Panc1 (cell line): ENCODE data around the gene PECR. TPM values are rescaled to one million over a fixed set of nuclear protein-coding genes. Genes with fewer than 3 reads are reported as not detected.

Source experiments
- ATAC-seq: fragments of 200-7000 bp; cut with Tn5 transposase; 2 replicates; pipeline ENCODE4 v1.9.1; 2020; ENCODE audit warnings: mild to moderate bottlenecking, moderate library complexity
- BruUV-seq: library from RNA; stranded (reverse); fragments of 400-500 nt; replicated peaks from 2 replicates; lab custom pipeline; 2021; lab: Mats Ljungman, UMichigan
- CTCF ChIA-PET: fragments of 300-600 bp; sonication (Branson Sonifier 250); formaldehyde crosslinking; loops from one replicate; lab custom pipeline; 2022; ENCODE audit warnings: antibody characterized with exemption; lab: Charles Lee
- POLR2A ChIA-PET: fragments of 300-600 bp; sonication (Branson Sonifier 250); formaldehyde crosslinking; loops from one replicate; lab custom pipeline; 2022; ENCODE audit warnings: antibody characterized with exemption; lab: Charles Lee
- DNase-seq: peaks from one replicate; pipeline ENCODE4 v3.0.0-alpha.2; 2010; ENCODE audit warnings: low read depth, low spot score
- H3K27ac ChIP-seq: 2 replicates; pipeline ENCODE4 v1.5.1; 2011; ENCODE audit warnings: mild to moderate bottlenecking, low read length, inconsistent platforms
- H3K27me3 ChIP-seq: fragments of 200-500 bp; sonication (Bioruptor generic); 2 replicates; pipeline ENCODE4 v1.6.0; 2014; ENCODE audit warnings: low read length, inconsistent platforms; ENCODE audit not compliant: control insufficient read depth, insufficient read depth
- H3K36me3 ChIP-seq: fragments of 200-500 bp; sonication (Bioruptor generic); 2 replicates; pipeline ENCODE4 v1.5.1; 2014; ENCODE audit warnings: inconsistent platforms, mild to moderate bottlenecking, low read length, moderate library complexity; ENCODE audit not compliant: control insufficient read depth, insufficient read depth
- H3K4me1 ChIP-seq: 2 replicates; pipeline ENCODE4 v1.5.1; 2011; ENCODE audit warnings: inconsistent platforms, mild to moderate bottlenecking, low read length, moderate library complexity; ENCODE audit not compliant: control insufficient read depth, insufficient read depth
- H3K4me3 ChIP-seq, 2 experiments: 2 replicates each; pipeline ENCODE4 v1.5.1; 2011 to 2012; ENCODE audit warnings: low read depth in 2 of 2, low read length in 2 of 2, mild to moderate bottlenecking in 2 of 2, inconsistent platforms in 1 of 2, moderate library complexity in 1 of 2
- H3K9me3 ChIP-seq: fragments of 200-500 bp; sonication (Bioruptor generic); 2 replicates; pipeline ENCODE4 v1.5.1; 2014; ENCODE audit warnings: low read depth, mild to moderate bottlenecking, inconsistent platforms, low read length, moderate library complexity; ENCODE audit not compliant: control insufficient read depth, insufficient read depth
- POLR2AphosphoS5 ChIP-seq: IDR thresholded peaks from 2 replicates; pipeline ENCODE4 v1.6.1; 2012; ENCODE audit warnings: mild to moderate bottlenecking, low read depth, low read length, moderate library complexity
- SIN3A ChIP-seq: IDR thresholded peaks from 2 replicates; pipeline ENCODE4 v1.6.1; 2012; ENCODE audit warnings: low read depth, mild to moderate bottlenecking, low read length, moderate library complexity, borderline replicate concordance; ENCODE audit not compliant: insufficient read depth
- TCF7L2 ChIP-seq: IDR thresholded peaks from 2 replicates; pipeline ENCODE4 v1.6.1; 2011; ENCODE audit warnings: mild to moderate bottlenecking, low read depth, low read length, inconsistent platforms
- in situ Hi-C: cut with HindIII; loops from 2 replicates; pipeline ENCODE4 v1.10.0; 2016; ENCODE audit warnings: low sequenced_read_pairs, low pct_unique_long_range_greater_than_20kb
- intact Hi-C: fragments of 100-400 bp; cut with micrococcal nuclease; formaldehyde crosslinking; loops from one replicate; pipeline ENCODE4 v1.10.0; 2022; ENCODE audit not compliant: unreplicated experiment
- total RNA-seq: library from RNA; stranded (reverse); gene quantifications from one replicate; pipeline ENCODE4 v1.2.1, GENCODE V29; 2021; ENCODE audit not compliant: unreplicated experiment
- TF ChIP-seq, protein P1 (sequence below), 2 experiments: IDR thresholded peaks; 2 replicates each; pipeline ENCODE4 v1.6.1; 2011 to 2012; ENCODE audit warnings: low read depth in 2 of 2, control low read depth in 1 of 2, low read length in 1 of 2, mild to moderate bottlenecking in 1 of 2, moderate library complexity in 1 of 2; ENCODE audit not compliant: insufficient read depth in 1 of 2
- TF ChIP-seq, protein P2 (sequence below): fragments of 450-650 bp; IDR thresholded peaks from 2 replicates; pipeline ENCODE4 v1.5.1; 2017; ENCODE audit warnings: mild to moderate bottlenecking

The PECR gene
- total RNA-seq, 1 experiment from 2014 or later = 16.5 TPM

DNA sequence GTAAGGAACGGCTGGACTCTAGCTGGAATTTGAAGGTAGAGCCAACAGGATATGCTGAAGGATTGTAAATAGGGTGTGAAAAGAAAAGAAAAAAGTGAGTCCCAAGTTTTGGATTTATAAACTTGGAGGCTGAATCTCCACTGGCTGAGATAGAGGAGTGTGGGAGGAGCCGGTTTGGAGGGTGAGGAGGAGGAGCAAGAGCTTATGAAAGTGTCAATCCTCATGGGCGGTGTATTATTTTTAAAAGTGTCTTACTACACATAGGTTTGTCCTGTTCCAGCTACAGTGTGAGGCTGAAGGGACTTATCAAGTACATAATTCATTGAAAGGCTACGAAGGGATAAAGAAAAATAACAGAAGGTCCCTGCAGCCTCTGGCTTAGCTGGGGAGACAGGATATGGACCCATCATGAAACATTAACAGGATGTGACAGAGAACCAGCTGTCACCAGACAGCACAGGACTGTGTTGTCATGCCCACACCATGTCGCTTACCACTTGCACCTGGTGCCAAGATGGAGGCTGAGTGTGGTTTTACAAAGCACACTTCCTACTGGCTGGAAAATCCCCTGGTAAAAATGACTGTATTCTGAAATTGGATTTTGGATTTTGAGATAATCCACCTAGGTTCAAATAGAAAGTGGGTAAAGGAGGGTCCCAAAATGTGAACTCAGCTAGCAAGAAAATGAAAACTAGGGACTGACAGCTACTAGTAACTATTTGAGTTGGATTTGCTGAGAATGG, 65.7 kb downstream of the PECR start:
- BruUV-seq = no TSS peak
- Histone ChIP-seq H3K36me3 (no peaks in the 10 kb centered on the region; the same call in 1 of the 2 replicates), H3K9me3 (no peaks in the 10 kb centered on the region), H3K4me1 (peaks cover 16% of the 10 kb centered on the region), H3K27ac (no peak overlapping the region), H3K4me3 (no peak overlapping the region), H3K27me3 (no peaks in the 10 kb centered on the region)
- TF ChIP-seq, protein P1, sequence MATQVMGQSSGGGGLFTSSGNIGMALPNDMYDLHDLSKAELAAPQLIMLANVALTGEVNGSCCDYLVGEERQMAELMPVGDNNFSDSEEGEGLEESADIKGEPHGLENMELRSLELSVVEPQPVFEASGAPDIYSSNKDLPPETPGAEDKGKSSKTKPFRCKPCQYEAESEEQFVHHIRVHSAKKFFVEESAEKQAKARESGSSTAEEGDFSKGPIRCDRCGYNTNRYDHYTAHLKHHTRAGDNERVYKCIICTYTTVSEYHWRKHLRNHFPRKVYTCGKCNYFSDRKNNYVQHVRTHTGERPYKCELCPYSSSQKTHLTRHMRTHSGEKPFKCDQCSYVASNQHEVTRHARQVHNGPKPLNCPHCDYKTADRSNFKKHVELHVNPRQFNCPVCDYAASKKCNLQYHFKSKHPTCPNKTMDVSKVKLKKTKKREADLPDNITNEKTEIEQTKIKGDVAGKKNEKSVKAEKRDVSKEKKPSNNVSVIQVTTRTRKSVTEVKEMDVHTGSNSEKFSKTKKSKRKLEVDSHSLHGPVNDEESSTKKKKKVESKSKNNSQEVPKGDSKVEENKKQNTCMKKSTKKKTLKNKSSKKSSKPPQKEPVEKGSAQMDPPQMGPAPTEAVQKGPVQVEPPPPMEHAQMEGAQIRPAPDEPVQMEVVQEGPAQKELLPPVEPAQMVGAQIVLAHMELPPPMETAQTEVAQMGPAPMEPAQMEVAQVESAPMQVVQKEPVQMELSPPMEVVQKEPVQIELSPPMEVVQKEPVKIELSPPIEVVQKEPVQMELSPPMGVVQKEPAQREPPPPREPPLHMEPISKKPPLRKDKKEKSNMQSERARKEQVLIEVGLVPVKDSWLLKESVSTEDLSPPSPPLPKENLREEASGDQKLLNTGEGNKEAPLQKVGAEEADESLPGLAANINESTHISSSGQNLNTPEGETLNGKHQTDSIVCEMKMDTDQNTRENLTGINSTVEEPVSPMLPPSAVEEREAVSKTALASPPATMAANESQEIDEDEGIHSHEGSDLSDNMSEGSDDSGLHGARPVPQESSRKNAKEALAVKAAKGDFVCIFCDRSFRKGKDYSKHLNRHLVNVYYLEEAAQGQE (IDR thresholded peaks at IDR 0.05; ENCODE audit: insufficient read depth in 1 of 2, low read depth in 2 of 2, low read length in 1 of 2) = no peak
- TF ChIP-seq TCF7L2 (no peak), POLR2AphosphoS5 (no peak), SIN3A (no peak)
- TF ChIP-seq, protein P2, sequence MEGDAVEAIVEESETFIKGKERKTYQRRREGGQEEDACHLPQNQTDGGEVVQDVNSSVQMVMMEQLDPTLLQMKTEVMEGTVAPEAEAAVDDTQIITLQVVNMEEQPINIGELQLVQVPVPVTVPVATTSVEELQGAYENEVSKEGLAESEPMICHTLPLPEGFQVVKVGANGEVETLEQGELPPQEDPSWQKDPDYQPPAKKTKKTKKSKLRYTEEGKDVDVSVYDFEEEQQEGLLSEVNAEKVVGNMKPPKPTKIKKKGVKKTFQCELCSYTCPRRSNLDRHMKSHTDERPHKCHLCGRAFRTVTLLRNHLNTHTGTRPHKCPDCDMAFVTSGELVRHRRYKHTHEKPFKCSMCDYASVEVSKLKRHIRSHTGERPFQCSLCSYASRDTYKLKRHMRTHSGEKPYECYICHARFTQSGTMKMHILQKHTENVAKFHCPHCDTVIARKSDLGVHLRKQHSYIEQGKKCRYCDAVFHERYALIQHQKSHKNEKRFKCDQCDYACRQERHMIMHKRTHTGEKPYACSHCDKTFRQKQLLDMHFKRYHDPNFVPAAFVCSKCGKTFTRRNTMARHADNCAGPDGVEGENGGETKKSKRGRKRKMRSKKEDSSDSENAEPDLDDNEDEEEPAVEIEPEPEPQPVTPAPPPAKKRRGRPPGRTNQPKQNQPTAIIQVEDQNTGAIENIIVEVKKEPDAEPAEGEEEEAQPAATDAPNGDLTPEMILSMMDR = no peak
- in situ Hi-C loops = no loop called here
- POLR2A ChIA-PET = no interaction called here
- intact Hi-C loops = no loop called here
- CTCF ChIA-PET = no interaction called here
- no peak for DNase-seq
- no peak for ATAC-seq

DNA sequence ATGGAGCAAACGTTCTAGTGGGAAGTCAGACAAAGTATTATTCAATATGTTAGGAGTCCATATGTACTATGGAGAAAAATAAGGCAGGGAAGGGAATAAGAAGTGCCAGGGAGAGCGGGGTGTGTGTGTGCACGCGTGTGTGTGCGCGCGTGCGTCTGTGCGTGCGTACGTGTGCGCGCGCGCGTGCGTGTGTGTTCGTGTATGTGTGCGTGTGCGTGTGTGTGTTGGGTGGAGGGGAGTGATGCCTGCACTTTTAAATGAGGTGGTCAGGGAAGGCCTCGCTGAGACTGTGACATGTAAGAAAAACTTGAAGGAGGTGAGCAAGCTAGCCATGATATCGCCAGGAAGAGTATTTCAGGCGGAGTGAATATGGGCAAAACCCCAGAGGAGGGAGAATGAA, 66.6 kb downstream of the PECR start:
- in situ Hi-C loops = no loop called here
- BruUV-seq = no TSS peak

More for the DNA sequence above, 66.6 kb downstream of the PECR start:
- H3K4me1 ChIP-seq = peaks cover 16% of the 10 kb centered on the region
- TF ChIP-seq TCF7L2 (no peak), POLR2AphosphoS5 (no peak), SIN3A (no peak)
- TF ChIP-seq, protein P1 (IDR thresholded peaks at IDR 0.05; ENCODE audit: insufficient read depth in 1 of 2, low read depth in 2 of 2, low read length in 1 of 2) = no peak
- TF ChIP-seq, protein P2 = no peak
- no peaks in the 10 kb centered on the region for H3K9me3 ChIP-seq
- ChIA-PET CTCF (no interaction called here), POLR2A (no interaction called here)
- H3K27ac ChIP-seq = no peak overlapping the region
- intact Hi-C loops = no loop called here
- no peak for DNase-seq
- no peak for ATAC-seq
- H3K4me3 ChIP-seq = no peak overlapping the region
- H3K36me3 ChIP-seq = no peaks in the 10 kb centered on the region; the same call in 1 of the 2 replicates
- no peaks in the 10 kb centered on the region for H3K27me3 ChIP-seq
